MM.1S (cell line): ENCODE data around the gene TWSG1.

Source experiments
- CTCF ChIP-seq: fragments of 300-600 bp; sonication (generic); IDR thresholded peaks from 2 replicates; pipeline ENCODE4 v1.5.1; 2016; ENCODE audit warnings: antibody characterized with exemption, low read length, mixed read lengths
- EZH2 ChIP-seq: fragments of 300-600 bp; sonication (generic); optimal IDR thresholded peaks from 2 replicates; pipeline ENCODE3; 2017; ENCODE audit warnings: low read depth, mild to moderate bottlenecking, antibody characterized with exemption, low read length, mixed read lengths
- EZH2phosphoT487 ChIP-seq: fragments of 300-600 bp; sonication (generic); IDR thresholded peaks from 2 replicates; pipeline ENCODE4 v1.6.1; 2018; ENCODE audit warnings: antibody characterized with exemption, low read length

DNA sequence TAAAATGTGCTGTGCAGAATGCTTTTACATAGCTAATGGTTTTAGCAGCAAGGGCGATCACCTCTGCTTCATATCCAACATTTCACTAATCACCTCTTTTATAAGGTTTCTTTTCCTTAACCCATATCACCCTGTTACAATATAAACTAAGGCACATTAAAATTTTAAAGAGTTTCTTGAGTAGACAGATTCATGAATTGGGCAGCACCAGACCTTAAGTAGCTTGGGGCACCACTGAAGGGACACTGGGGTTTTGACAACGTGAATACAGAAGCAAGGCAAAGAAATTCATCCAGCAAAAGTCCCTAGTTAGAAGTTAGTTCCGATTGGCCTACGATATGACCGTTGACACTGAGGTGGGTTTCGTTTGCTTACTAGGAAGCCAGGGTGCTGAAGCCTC lies 96.7 kb downstream of the TWSG1 start:
- no peak for TF ChIP-seq CTCF
- no peak for TF ChIP-seq EZH2phosphoT487
- TF ChIP-seq EZH2 = no peak
